Stomach smooth muscle (tissue), 2 donors: ENCODE measurements around the gene ZSWIM5.
"Not testable (repeated sequence)": the region's sequence is repeated elsewhere in the genome, so short reads cannot be mapped to it uniquely, and the experiment has no call there.

Experiments used
- H3K27ac ChIP-seq: one replicate; pipeline ENCODE4 v1.7.0; 2013; ENCODE audit warnings: mild to moderate bottlenecking, low read length, inconsistent platforms
- H3K27me3 ChIP-seq, 2 donors: one replicate each; pipeline ENCODE4 v1.7.0; 2013; ENCODE audit warnings: low read length in 2 of 2; ENCODE audit not compliant: insufficient read depth in 2 of 2, control insufficient read depth in 1 of 2
- H3K36me3 ChIP-seq, 2 donors: one replicate each; pipeline ENCODE4 v1.7.0; 2013; ENCODE audit warnings: low read length in 2 of 2; ENCODE audit not compliant: control insufficient read depth in 2 of 2, insufficient read depth in 2 of 2
- H3K4me1 ChIP-seq: one replicate; pipeline ENCODE4 v1.7.0; 2013; ENCODE audit warnings: low read length; ENCODE audit not compliant: control insufficient read depth, insufficient read depth
- H3K4me3 ChIP-seq, 2 donors: one replicate each; pipeline ENCODE4 v1.7.0; 2013; ENCODE audit warnings: low read length in 2 of 2
- H3K9ac ChIP-seq, 2 donors: one replicate each; pipeline ENCODE4 v1.7.0; 2013; ENCODE audit warnings: low read length in 2 of 2, mild to moderate bottlenecking in 1 of 2
- H3K9me3 ChIP-seq, 2 donors: one replicate each; pipeline ENCODE4 v1.7.0; 2013; ENCODE audit warnings: low read length in 2 of 2; ENCODE audit not compliant: control insufficient read depth in 2 of 2
- donor health status: healthy.
- donor health status: Pancreatic carcinoma.

The ZSWIM5 gene

DNA sequence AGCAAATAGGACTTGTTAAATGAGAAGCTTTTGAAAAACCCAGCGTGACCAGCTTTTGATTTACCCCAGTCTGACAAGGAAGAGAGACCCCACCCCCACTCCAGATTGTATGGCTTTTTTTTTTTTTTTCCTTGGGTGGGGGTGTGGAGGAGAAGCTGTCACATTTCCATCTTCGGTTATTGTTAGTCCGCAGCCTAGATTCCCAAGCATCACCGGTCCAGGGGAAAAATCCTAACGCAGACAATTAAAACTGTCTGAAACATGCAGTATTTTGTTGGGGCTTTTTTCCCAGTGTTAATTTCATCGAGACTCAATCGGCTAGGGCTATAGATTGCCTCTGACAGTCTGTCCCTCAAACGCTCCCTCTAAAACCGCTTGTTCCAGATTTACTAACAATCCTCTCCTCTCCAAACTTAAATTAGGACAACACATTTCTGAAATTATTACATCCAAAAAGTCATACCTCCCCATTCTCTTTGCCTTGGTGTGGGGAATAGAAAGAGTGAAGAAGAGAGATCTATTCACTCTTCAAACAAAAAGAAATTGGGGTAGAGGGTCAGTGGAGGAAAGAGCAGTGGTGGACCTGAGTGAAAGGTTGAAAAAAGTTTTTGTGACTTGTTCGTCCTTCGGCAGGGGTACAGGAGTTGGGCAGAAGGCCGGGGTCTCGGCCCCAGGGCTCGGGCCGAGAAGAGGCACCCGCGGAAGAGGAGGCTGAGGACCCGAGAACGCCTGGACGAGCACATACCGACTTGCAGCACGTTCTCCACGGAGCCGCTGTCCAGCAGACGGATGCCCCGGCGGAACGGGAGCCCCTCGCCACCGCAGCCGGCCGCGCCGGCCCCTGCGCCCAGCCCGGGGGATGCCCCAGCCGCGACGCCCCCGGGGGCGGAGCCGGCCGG, 1.1 kb downstream of the ZSWIM5 start:
- Histone ChIP-seq H3K36me3 (no peaks in the 10 kb centered on the region), H3K4me3 (peak overlapping the region; percentile 72 to 89), H3K9me3 (no peaks in the 10 kb centered on the region), H3K27me3 (no peaks in the 10 kb centered on the region), H3K27ac (peak overlapping the region; percentile 46), H3K9ac (peak overlapping the region; percentile 25 to 52), H3K4me1 (peaks cover 8% of the 10 kb centered on the region)

DNA sequence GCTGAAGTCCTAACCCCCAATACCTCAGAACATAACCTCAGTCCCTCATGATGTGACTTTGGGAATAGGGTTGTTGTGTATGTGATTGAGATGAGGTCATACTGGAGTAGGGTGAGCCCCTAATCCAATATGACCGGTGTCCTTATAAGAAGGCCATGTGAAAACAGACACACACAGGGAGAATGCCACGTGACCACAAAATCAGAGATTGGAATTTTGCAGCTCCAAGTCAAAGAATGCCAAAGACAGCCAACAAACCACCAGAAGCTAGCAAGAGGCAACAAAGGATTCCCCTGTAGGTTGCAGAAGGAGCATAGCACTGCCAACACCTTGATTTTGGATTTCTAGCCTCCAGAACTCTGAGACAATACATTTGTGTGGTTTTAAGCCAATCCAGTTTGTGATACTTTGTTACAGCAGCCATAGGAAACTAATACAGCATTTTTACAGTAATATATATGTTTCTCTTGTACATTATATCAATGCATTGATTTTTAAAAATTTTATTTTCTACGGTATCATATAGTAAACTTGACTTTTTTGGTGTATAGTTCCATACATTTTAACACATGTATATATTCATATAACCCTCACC, 5.4 kb downstream of the ZSWIM5 start:
- Histone ChIP-seq H3K4me1 (peaks cover 4% of the 10 kb centered on the region), H3K27ac (no peak overlapping the region), H3K9me3 (peaks cover 0 to 6% of the 10 kb centered on the region in 2 donors), H3K9ac (no peak overlapping the region), H3K36me3 (no peaks in the 10 kb centered on the region), H3K27me3 (no peaks in the 10 kb centered on the region), H3K4me3 (no peak overlapping the region)

DNA sequence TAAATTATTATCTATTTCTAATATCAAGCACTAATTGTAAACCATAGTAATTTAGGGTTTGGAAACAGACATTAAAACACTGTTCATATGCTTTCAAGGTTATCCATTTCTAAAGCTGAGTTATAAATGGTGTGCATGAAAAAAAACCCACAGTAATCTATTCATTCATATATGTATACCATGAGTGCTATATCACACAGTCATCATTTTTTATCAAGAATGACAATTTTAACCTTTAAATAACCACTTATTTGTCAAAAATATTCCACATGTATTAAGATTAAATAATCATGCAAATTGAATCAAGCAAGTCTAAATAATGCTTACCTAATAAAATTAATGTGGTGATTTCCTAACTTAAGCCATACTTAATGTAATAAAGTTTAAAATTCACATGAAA, 6.0 kb downstream of the ZSWIM5 start:
- Histone ChIP-seq H3K9ac (no peak overlapping the region), H3K36me3 (no peaks in the 10 kb centered on the region), H3K4me1 (peaks cover 4% of the 10 kb centered on the region), H3K4me3 (no peak overlapping the region), H3K27me3 (no peaks in the 10 kb centered on the region), H3K27ac (no peak overlapping the region), H3K9me3 (peaks cover 0 to 6% of the 10 kb centered on the region in 2 donors)

DNA sequence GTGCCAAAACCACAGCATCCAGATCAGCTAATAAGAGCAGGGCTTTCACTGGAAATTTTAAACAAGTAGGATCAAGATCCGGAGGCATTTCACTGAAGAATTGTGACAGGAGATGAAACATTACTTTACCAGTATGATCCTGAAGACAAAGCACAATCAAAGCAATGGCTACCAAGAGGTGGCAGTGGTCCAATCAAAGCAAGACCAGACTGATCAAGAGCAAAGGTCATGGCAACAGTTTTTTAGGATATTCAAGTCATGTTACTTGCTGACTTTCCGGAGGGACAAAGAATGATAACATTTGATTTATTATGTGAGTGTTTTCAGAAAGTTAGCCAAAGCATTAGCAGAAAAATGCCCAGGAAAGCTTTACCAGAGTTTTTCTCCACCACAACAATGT, 8.2 kb downstream of the ZSWIM5 start:
- Histone ChIP-seq H3K27me3 (no peaks in the 10 kb centered on the region), H3K36me3 (no peaks in the 10 kb centered on the region), H3K9me3 (peaks cover 0 to 6% of the 10 kb centered on the region in 2 donors), H3K9ac (no peak overlapping the region), H3K4me3 (no peak overlapping the region), H3K4me1 (no peaks in the 10 kb centered on the region), H3K27ac (no peak overlapping the region)

DNA sequence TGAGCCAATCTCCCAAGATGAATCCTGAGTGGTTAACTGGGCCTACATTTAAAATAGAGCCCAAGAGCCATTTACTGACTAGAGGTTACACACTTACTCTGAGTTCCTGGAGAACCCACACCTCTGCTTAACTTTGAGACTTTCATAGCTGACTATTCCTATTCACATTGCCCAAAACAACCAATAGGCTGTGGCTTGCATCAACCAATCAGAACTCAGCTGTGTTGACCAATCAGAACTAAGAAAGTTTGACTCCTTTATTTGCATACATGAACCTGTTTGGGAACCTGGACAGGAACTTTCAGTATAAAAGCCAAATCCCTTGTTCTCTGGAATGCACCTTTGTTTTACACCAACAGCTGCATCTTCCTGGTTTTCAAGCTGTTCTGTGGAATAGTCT, 9.5 kb downstream of the ZSWIM5 start:
- Histone ChIP-seq H3K27me3 (no peaks in the 10 kb centered on the region), H3K9me3 (peaks cover 0 to 6% of the 10 kb centered on the region in 2 donors), H3K4me1 (no peaks in the 10 kb centered on the region), H3K4me3 (no peak overlapping the region), H3K36me3 (no peaks in the 10 kb centered on the region), H3K9ac (no peak overlapping the region), H3K27ac (no peak overlapping the region)

DNA sequence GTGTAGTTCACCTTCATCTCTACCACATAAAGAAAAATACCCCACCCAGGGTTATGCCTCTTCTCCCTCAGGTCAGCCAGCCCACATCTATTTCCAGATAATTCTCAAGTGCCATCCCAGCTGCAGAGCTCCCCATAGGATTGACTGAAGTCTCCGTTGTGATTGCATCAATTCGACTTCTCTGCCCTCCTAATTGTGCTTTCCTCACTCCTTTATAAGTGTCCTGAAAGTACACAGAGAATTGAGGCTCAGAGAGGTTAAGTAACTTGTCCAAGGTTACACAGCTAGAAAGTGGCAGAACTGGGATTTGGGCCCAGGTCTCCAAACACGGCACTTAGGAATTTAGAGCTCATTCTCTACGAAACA, 15.0 kb downstream of the ZSWIM5 start:
- Histone ChIP-seq H3K27me3 (no peaks in the 10 kb centered on the region), H3K4me1 (no peaks in the 10 kb centered on the region), H3K36me3 (no peaks in the 10 kb centered on the region), H3K9me3 (no peaks in the 10 kb centered on the region), H3K9ac (no peak overlapping the region), H3K4me3 (no peak overlapping the region), H3K27ac (no peak overlapping the region)

DNA sequence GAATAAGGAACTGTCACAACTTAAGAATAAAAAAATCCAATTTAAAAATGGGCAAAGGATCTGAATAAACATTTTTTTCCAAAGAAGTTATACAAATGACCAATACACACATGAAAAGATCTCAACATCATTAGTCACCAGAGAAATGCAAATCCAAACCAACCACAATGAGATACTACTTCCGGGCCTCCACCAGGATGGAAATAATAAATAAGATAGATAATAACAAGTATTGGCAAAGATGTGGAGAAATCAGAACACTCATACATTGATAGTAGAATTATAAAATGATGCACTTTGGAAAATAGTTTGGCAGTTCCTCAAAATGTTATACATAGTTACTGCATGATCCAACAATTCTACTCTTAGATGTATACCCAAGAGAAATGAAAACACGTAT, 18.7 kb downstream of the ZSWIM5 start:
- Histone ChIP-seq H3K9me3 (no peaks in the 10 kb centered on the region), H3K4me3 (no peak overlapping the region), H3K27ac (no peak overlapping the region), H3K9ac (no peak overlapping the region), H3K36me3 (no peaks in the 10 kb centered on the region), H3K27me3 (no peaks in the 10 kb centered on the region), H3K4me1 (no peaks in the 10 kb centered on the region)

DNA sequence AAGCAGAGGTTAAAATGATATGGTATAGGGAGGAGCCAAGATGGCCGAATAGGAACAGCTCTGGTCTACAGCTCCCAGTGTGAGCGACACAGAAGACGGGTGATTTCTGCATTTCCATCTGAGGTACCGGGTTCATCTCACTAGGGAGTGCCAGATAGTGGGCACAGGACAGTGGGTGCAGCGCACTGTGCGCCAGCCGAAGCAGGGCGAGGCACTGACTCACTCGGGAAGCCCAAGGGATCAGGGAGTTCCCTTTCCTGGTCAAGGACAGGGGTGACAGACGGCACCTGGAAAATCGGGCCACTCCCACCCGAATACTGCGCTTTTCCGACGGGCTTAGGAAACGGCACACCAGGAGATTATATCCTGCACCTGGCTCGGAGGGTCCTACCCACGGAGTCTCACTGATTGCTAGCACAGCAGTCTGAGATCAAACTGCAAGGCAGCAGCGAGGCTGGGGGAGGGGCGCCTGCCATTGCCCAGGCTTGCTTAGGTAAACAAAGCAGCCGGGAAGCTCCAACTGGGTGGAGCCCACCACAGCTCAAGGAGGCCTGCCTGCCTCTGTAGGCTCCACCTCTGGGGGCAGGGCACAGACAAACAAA, 26.4 kb downstream of the ZSWIM5 start:
- H3K4me1 ChIP-seq, H3K9me3 ChIP-seq, H3K36me3 ChIP-seq, H3K4me3 ChIP-seq, H3K27me3 ChIP-seq, H3K9ac ChIP-seq, H3K27ac ChIP-seq: not testable (repeated sequence)

DNA sequence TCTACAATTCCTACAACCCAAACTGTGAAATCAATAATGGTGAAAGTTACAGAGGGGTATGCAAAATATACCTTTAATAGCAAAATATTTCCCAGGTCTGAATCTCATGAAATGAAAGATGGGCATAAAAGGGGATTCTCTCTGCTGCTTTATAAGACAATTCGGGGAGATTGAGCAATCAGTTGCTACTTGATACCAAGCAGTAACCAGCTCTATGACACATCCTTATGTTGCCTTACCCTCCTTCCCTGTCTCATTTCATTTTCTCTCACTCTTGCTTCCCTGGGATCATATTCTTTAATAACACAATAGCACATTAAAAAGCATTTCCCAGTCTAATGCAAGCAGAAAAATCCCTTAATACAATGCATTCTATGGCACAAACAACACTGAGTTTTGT, 29.0 kb downstream of the ZSWIM5 start:
- Histone ChIP-seq H3K9me3 (no peaks in the 10 kb centered on the region), H3K4me3 (no peak overlapping the region), H3K27ac (no peak overlapping the region), H3K36me3 (no peaks in the 10 kb centered on the region), H3K27me3 (no peaks in the 10 kb centered on the region), H3K9ac (no peak overlapping the region), H3K4me1 (no peaks in the 10 kb centered on the region)

DNA sequence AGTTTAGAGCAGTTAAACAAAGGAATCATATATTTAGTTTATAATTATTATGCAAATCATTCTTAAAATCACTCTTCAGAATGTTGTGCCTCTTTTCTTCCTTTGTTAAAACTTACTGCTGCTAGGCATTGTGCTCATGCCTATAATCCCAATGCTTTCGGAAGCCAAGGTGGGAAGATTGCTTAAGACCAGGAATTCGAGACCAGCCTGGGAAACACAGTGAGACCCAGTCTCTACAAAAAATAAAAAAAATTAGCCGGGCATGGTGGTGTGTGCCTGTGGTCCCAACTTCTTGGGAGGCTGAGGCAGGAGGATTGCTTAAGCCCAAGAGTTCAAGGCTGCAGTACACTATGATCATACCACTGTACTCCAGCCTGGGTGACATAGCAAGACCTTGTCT, 33.6 kb downstream of the ZSWIM5 start:
- Histone ChIP-seq H3K9ac (no peak overlapping the region), H3K4me1 (no peaks in the 10 kb centered on the region), H3K27me3 (no peaks in the 10 kb centered on the region), H3K36me3 (no peaks in the 10 kb centered on the region), H3K9me3 (no peaks in the 10 kb centered on the region), H3K27ac (no peak overlapping the region), H3K4me3 (no peak overlapping the region)

DNA sequence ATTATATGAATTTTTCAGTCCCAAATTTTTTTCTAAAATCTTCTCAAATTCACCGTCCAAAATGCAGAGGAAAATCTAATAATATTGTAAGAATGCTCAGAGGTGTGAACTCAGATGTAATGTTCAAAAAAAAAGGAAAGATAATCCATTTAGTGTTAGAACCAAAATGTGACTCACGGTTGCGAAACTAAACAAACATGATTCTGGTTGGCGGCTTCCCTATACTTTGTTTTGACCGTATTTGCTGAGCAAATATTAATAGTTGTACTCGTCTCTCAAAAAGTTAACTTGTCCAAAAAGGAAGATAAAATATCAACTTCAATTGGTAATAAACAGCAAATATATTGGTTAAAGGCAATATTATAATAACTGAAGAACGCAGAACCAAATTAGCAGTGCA, 34.4 kb downstream of the ZSWIM5 start:
- Histone ChIP-seq H3K4me1 (no peaks in the 10 kb centered on the region), H3K36me3 (no peaks in the 10 kb centered on the region), H3K9ac (no peak overlapping the region), H3K9me3 (no peaks in the 10 kb centered on the region), H3K27ac (no peak overlapping the region), H3K4me3 (no peak overlapping the region), H3K27me3 (no peaks in the 10 kb centered on the region)
